Trophoblast cell (in vitro differentiated cells and primary cell): ENCODE data around the gene SLC4A11.

Experiments used
- DNase-seq, 2 donors: peaks; one replicate each; pipeline ENCODE4 v3.0.0-alpha.2; 2016
- H2AFZ ChIP-seq: 2 replicates; pipeline ENCODE4 v1.6.1; 2013; ENCODE audit warnings: low read length, moderate library complexity, mild to moderate bottlenecking; ENCODE audit not compliant: insufficient read depth, poor library complexity
- H2AK5ac ChIP-seq: 2 replicates; pipeline ENCODE4 v1.6.1; 2013; ENCODE audit warnings: mild to moderate bottlenecking, low read length
- H2BK120ac ChIP-seq: 2 replicates; pipeline ENCODE4 v1.6.1; 2013; ENCODE audit warnings: low read length, mild to moderate bottlenecking, moderate library complexity; ENCODE audit not compliant: insufficient read depth, poor library complexity
- H2BK12ac ChIP-seq: 2 replicates; pipeline ENCODE4 v1.6.1; 2013; ENCODE audit warnings: mild to moderate bottlenecking, low read length, moderate library complexity
- H2BK5ac ChIP-seq: 2 replicates; pipeline ENCODE4 v1.6.1; 2013; ENCODE audit warnings: low read length, low read depth, moderate library complexity, mild to moderate bottlenecking; ENCODE audit not compliant: poor library complexity
- H3K14ac ChIP-seq: 2 replicates; pipeline ENCODE4 v1.6.1; 2013; ENCODE audit warnings: mild to moderate bottlenecking, low read length
- H3K18ac ChIP-seq: 2 replicates; pipeline ENCODE4 v1.6.1; 2013; ENCODE audit warnings: mild to moderate bottlenecking, low read length
- H3K23ac ChIP-seq: 2 replicates; pipeline ENCODE4 v1.6.1; 2013; ENCODE audit warnings: low read length
- H3K27ac ChIP-seq: 2 replicates; pipeline ENCODE4 v1.5.1; 2013; ENCODE audit warnings: low read depth, mild to moderate bottlenecking, inconsistent platforms, low read length, moderate library complexity
- H3K27me3 ChIP-seq: 2 replicates; pipeline ENCODE4 v1.6.1; 2013; ENCODE audit warnings: inconsistent platforms, mild to moderate bottlenecking, low read length, moderate library complexity; ENCODE audit not compliant: insufficient read depth
- H3K36me3 ChIP-seq, 2 experiments: 1 replicate in 1 of 2; 2 replicates in 1 of 2; pipeline ENCODE4 v1.6.1; 2013; ENCODE audit warnings: low read length in 2 of 2, mild to moderate bottlenecking in 2 of 2, moderate library complexity in 1 of 2; ENCODE audit not compliant: insufficient read depth in 2 of 2, control insufficient read depth in 1 of 2
- H3K4ac ChIP-seq: 2 replicates; pipeline ENCODE4 v1.6.1; 2013; ENCODE audit warnings: low read depth, mild to moderate bottlenecking, low read length, moderate library complexity
- H3K4me1 ChIP-seq, 2 experiments: 1 replicate in 1 of 2; 2 replicates in 1 of 2; pipeline ENCODE4 v1.6.1; 2013; ENCODE audit warnings: low read length in 2 of 2, mild to moderate bottlenecking in 2 of 2, moderate library complexity in 1 of 2; ENCODE audit not compliant: insufficient read depth in 2 of 2, control insufficient read depth in 1 of 2
- H3K4me2 ChIP-seq: 2 replicates; pipeline ENCODE4 v1.6.1; 2013; ENCODE audit warnings: inconsistent platforms, mild to moderate bottlenecking, low read length, moderate library complexity
- H3K4me3 ChIP-seq: 2 replicates; pipeline ENCODE4 v1.5.1; 2013; ENCODE audit warnings: mild to moderate bottlenecking, low read depth, low read length, inconsistent platforms
- H3K79me1 ChIP-seq: one replicate; pipeline ENCODE4 v1.6.1; 2013; ENCODE audit warnings: low read length
- H3K79me2 ChIP-seq: 2 replicates; pipeline ENCODE4 v1.6.1; 2013; ENCODE audit warnings: low read length, mild to moderate bottlenecking; ENCODE audit not compliant: control insufficient read depth, insufficient read depth, poor library complexity
- H3K9ac ChIP-seq: 2 replicates; pipeline ENCODE4 v1.6.1; 2013; ENCODE audit warnings: mild to moderate bottlenecking, low read length
- H3K9me3 ChIP-seq: 2 replicates; pipeline ENCODE4 v1.6.1; 2013; ENCODE audit warnings: low read depth, mild to moderate bottlenecking, control low read depth, inconsistent platforms, low read length; ENCODE audit not compliant: insufficient read depth
- H4K12ac ChIP-seq: 2 replicates; pipeline ENCODE4 v1.6.1; 2013; ENCODE audit warnings: low read depth, mild to moderate bottlenecking, low read length, moderate library complexity
- H4K8ac ChIP-seq: 2 replicates; pipeline ENCODE4 v1.6.1; 2013; ENCODE audit warnings: low read depth, mild to moderate bottlenecking, low read length, moderate library complexity
- H4K91ac ChIP-seq: one replicate; pipeline ENCODE4 v1.6.1; 2013; ENCODE audit warnings: low read depth, mild to moderate bottlenecking, low read length, moderate library complexity
- WGBS: extraction: QIAGEN DNeasy Blood & Tissue Kit; methylation state at CpG from one replicate; pipeline ENCODE4 v1.1.7; 2013; ENCODE audit warnings: missing lambda C conversion rate; ENCODE audit not compliant: insufficient read length, insufficient coverage; ENCODE audit errors: extremely low coverage; 5-methylcytosine and 5-hydroxymethylcytosine counted together

The SLC4A11 gene

DNA sequence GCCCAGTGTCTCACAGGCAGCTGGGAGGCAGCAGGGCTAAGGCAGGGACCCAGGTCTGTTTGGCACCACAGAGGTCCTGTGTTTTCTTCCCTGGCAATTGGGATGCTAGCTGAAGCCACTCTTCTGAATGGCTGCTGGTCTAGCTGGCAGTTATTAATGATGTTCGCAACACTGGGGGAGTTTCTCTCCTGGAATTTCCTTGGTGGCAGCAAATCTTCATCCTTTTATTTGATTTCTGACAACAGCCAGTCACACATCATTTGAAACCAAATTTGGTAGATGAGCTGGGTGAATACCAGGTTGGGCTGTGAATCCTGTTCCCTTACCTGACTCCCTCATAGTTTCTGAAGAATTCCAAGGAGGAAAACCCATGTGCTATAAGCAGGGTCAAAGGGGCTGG lies 40.8 kb upstream of the SLC4A11 start:
- Histone ChIP-seq H2AFZ (no peak overlapping the region), H2BK120ac (no peak overlapping the region), H3K79me2 (no peaks in the 10 kb centered on the region), H3K23ac (no peak overlapping the region), H3K9ac (no peak overlapping the region), H2BK12ac (no peak overlapping the region), H3K4me1 (peaks cover 14% of the 10 kb centered on the region in 2 experiments), H4K91ac (no peak overlapping the region), H3K9me3 (no peaks in the 10 kb centered on the region), H3K4ac (no peak overlapping the region), H3K4me2 (no peak overlapping the region), H3K14ac (no peak overlapping the region), H3K27ac (no peak overlapping the region), H3K79me1 (no peaks in the 10 kb centered on the region), H3K4me3 (no peak overlapping the region), H3K27me3 (no peaks in the 10 kb centered on the region), H3K36me3 (peaks cover 6 to 16% of the 10 kb centered on the region in 2 experiments), H2BK5ac (no peak overlapping the region), H3K18ac (no peak overlapping the region), H2AK5ac (no peak overlapping the region), H4K8ac (no peak overlapping the region), H4K12ac (no peak overlapping the region)
- DNase-seq, result no peak
- no CpG with 5 or more reads among the region's 1 CpG for WGBS

DNA sequence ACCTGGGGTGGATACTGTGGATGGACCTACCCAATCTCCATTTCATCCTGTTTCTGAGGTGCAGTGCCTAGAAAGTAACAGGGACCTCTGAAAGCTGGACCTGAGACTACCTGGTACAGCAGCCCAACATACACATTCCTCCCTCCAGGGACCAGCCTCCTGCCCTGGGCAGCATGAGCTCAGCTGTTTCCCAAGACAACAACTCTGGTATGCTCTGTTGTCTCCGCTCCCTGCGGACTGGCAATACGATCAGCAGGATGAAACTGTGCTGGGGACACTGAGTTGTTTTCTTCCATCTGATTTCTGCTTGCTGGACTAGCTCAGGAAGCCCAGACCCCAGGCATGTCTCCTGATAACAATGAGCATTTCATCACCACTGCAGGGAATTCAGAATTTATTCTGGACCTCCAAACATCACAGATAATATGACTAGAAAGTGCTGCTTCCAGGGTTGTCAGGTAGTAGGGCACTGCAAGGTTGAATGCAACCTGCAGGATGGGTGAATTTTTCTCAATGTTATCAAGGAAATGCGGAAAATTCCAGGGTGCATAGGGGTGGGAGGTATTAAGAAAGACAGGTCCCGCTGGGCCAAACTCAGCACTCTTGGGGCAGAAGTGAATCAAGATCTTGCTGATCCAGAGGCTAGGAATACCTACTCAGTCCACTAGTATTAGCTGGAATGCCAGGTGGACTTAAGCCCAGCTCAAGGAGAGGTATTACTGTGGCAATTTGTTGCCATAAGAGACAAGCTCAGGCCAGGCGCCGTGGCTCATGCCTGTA lies 38.9 kb upstream of the SLC4A11 start:
- Histone ChIP-seq H3K18ac (no peak overlapping the region), H3K4me2 (no peak overlapping the region), H4K91ac (no peak overlapping the region), H3K14ac (no peak overlapping the region), H3K4ac (no peak overlapping the region), H3K9me3 (no peaks in the 10 kb centered on the region), H2BK12ac (no peak overlapping the region), H2AK5ac (no peak overlapping the region), H3K23ac (no peak overlapping the region), H2BK5ac (no peak overlapping the region), H3K27me3 (no peaks in the 10 kb centered on the region), H2BK120ac (no peak overlapping the region), H3K4me1 (peaks cover 8 to 12% of the 10 kb centered on the region in 2 experiments), H3K36me3 (peaks cover 6 to 21% of the 10 kb centered on the region in 2 experiments), H4K8ac (no peak overlapping the region), H2AFZ (no peak overlapping the region), H4K12ac (no peak overlapping the region), H3K9ac (no peak overlapping the region), H3K79me1 (no peaks in the 10 kb centered on the region), H3K4me3 (no peak overlapping the region), H3K27ac (no peak overlapping the region), H3K79me2 (no peaks in the 10 kb centered on the region)
- WGBS, result no CpG with 5 or more reads among the region's 7 CpGs
- DNase-seq, result peak; percentile 82 to 94

DNA sequence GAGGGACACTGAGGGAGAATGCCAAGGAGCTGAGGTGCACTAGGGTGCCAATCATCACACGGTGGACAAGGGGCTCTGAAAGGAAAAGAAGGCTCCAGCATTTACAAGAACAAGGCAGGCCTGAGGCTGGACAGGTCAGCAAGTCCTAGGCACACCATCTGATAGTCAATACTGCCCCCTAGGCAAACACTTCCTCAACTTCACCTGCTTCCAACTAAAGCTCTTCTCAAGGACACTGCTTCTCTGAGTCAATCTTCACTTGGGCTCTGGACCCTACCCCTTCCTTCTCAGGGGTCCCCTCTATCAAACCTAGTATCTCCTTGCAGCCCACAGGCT lies 37.7 kb upstream of the SLC4A11 start:
- Histone ChIP-seq H2AK5ac (no peak overlapping the region), H3K27ac (no peak overlapping the region), H3K4ac (no peak overlapping the region), H3K79me1 (no peaks in the 10 kb centered on the region), H2AFZ (no peak overlapping the region), H3K4me2 (no peak overlapping the region), H3K9ac (no peak overlapping the region), H2BK5ac (no peak overlapping the region), H4K12ac (no peak overlapping the region), H3K18ac (no peak overlapping the region), H4K8ac (no peak overlapping the region), H3K79me2 (no peaks in the 10 kb centered on the region), H3K4me1 (peaks cover 2% of the 10 kb centered on the region in 2 experiments), H2BK12ac (no peak overlapping the region), H3K4me3 (no peak overlapping the region), H2BK120ac (no peak overlapping the region), H3K23ac (no peak overlapping the region), H4K91ac (no peak overlapping the region), H3K27me3 (no peaks in the 10 kb centered on the region), H3K14ac (no peak overlapping the region), H3K36me3 (peaks cover 6 to 21% of the 10 kb centered on the region in 2 experiments), H3K9me3 (no peaks in the 10 kb centered on the region)
- WGBS, result no CpG with 5 or more reads among the region's 1 CpG
- peak; percentile 35 to 48 for DNase-seq

DNA sequence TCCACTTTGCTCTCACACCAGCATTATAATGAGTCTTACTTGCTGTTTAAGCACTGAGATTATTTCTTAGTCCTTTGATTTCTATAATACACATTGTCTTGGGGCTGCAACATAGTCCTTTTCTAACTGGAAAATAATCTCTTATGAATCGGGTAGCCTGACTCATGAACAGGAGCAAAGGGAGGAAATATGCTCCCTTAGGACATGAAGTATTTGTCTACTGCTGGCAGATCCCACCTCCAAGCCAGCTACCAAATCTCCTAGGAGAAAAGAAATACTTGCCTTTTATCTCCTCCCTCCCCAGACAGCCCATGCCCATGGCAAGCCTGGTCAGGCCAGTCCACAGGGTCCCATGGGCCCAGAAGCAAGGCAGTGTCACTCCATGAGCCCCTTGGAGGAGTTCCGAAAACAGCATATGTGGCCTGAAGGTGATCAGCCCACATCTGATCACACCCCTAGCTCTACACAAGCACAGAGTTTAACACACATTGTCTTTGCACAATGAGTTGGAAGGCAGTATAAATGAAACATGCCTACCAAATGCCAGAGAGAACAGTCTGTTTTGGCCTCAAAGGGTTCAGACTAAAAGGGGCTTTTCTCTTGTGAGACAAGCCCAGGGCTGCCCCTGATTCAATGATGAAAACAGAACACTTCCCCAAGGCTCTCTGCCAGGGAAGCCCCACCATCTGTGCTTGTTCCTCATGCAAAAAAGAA lies 37.1 kb upstream of the SLC4A11 start:
- WGBS, result no CpG with 5 or more reads among the region's 2 CpGs
- Histone ChIP-seq H2BK5ac (no peak overlapping the region), H3K23ac (no peak overlapping the region), H2BK120ac (no peak overlapping the region), H2AFZ (no peak overlapping the region), H3K9me3 (no peaks in the 10 kb centered on the region), H3K4me3 (no peak overlapping the region), H3K36me3 (peaks cover 6 to 21% of the 10 kb centered on the region in 2 experiments), H3K27me3 (no peaks in the 10 kb centered on the region), H4K8ac (no peak overlapping the region), H3K27ac (no peak overlapping the region), H4K12ac (no peak overlapping the region), H3K9ac (peak overlapping the region; percentile 65), H3K18ac (no peak overlapping the region), H3K4me1 (no peaks in the 10 kb centered on the region), H3K4ac (no peak overlapping the region), H4K91ac (no peak overlapping the region), H3K14ac (no peak overlapping the region), H3K79me1 (no peaks in the 10 kb centered on the region), H3K79me2 (no peaks in the 10 kb centered on the region), H3K4me2 (no peak overlapping the region), H2AK5ac (no peak overlapping the region), H2BK12ac (no peak overlapping the region)
- no peak for DNase-seq
